Common myeloid progenitor, CD34-positive (primary cell): Measurements from ENCODE around the gene IPPK.

Source experiments
- CTCF ChIA-PET: fragments of 350-600 bp; sonication (Branson Sonifier 250); formaldehyde crosslinking; loops from one replicate; lab custom pipeline; 2021; ENCODE audit warnings: antibody characterized with exemption; lab: Charles Lee
- POLR2A ChIA-PET: fragments of 350-600 bp; sonication (Branson Sonifier 250); formaldehyde crosslinking; loops from one replicate; lab custom pipeline; 2021; ENCODE audit warnings: antibody characterized with exemption; lab: Charles Lee
- DNase-seq, 3 donors: peaks; one replicate each; pipeline versions ENCODE4 v3.0.0 to v3.0.0-alpha.2; 2013
- H3K27ac ChIP-seq, 2 experiments: 1 replicate in 1 of 2; 2 replicates in 1 of 2; pipeline ENCODE4 v1.7.0; 2013; ENCODE audit warnings: inconsistent platforms in 2 of 2, low read length in 2 of 2, mild to moderate bottlenecking in 2 of 2, low read depth in 1 of 2, moderate library complexity in 1 of 2; ENCODE audit not compliant: severe bottlenecking in 2 of 2, insufficient read depth in 1 of 2, poor library complexity in 1 of 2
- H3K27me3 ChIP-seq, 5 experiments: replicated peaks in 2 of 5; 1 replicate in 3 of 5; 2 replicates in 2 of 5; pipeline versions ENCODE4 v1.6.1 to v1.7.0; 2013; ENCODE audit warnings: low read length in 4 of 5, mild to moderate bottlenecking in 2 of 5, moderate library complexity in 2 of 5, inconsistent platforms in 1 of 5; ENCODE audit not compliant: insufficient read depth in 5 of 5, control insufficient read depth in 4 of 5
- H3K36me3 ChIP-seq, 4 experiments: 1 replicate in 2 of 4; 2 replicates in 2 of 4; pipeline versions ENCODE4 v1.6.1 to v1.7.0; 2013; ENCODE audit warnings: low read length in 3 of 4, control low read depth in 1 of 4, mild to moderate bottlenecking in 1 of 4; ENCODE audit not compliant: control insufficient read depth in 4 of 4, insufficient read depth in 4 of 4
- H3K4me1 ChIP-seq, 4 experiments: 1 replicate in 3 of 4; 2 replicates in 1 of 4; pipeline versions ENCODE4 v1.6.1 to v1.7.1; 2013; ENCODE audit warnings: low read length in 3 of 4, mild to moderate bottlenecking in 3 of 4, control low read depth in 1 of 4, inconsistent platforms in 1 of 4, moderate library complexity in 1 of 4; ENCODE audit not compliant: control insufficient read depth in 4 of 4, insufficient read depth in 4 of 4; ENCODE audit errors: control extremely low read depth in 1 of 4
- H3K4me3 ChIP-seq, 7 experiments: 1 replicate in 4 of 7; 2 replicates in 3 of 7; pipeline versions ENCODE4 v1.5.1 to v1.7.0; 2013; ENCODE audit warnings: mild to moderate bottlenecking in 7 of 7, low read length in 6 of 7, moderate library complexity in 6 of 7, inconsistent platforms in 2 of 7, low read depth in 2 of 7, control low read depth in 1 of 7; ENCODE audit not compliant: insufficient read depth in 4 of 7, control insufficient read depth in 1 of 7; ENCODE audit errors: extremely low read depth in 1 of 7
- H3K9me3 ChIP-seq, 5 experiments: 1 replicate in 4 of 5; 2 replicates in 1 of 5; pipeline versions ENCODE4 v1.6.1 to v1.7.1; 2013; ENCODE audit warnings: low read length in 4 of 5, mild to moderate bottlenecking in 2 of 5, inconsistent platforms in 1 of 5, low read depth in 1 of 5, moderate library complexity in 1 of 5; ENCODE audit not compliant: control insufficient read depth in 4 of 5, insufficient read depth in 2 of 5; ENCODE audit errors: control extremely low read depth in 1 of 5
- WGBS: methylation state at CpG from one replicate; pipeline ENCODE4 v1.1.5; 2013; ENCODE audit not compliant: insufficient coverage; 5-methylcytosine and 5-hydroxymethylcytosine counted together

IPPK gene

DNA sequence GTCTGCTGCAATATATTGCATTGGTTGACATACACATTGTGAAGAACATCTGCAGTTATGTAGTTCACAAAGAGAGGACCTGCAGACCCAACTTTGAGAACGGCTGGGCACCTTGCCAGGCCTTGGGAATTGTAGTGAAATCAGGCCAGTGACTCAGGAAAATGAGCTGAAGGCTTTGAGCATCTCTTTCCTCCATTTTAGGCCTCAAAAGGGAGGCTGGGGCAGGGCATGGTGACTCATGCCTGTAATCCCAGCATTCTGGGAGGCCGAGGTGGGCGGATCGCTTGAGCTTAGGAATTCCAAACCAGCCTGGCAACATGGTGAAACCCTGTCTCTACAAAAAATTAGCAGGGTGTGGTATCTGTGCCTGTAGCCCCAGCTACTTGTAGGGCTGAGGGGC lies 1.4 kb upstream of the IPPK start:
- ChIA-PET CTCF (interaction anchor here (0.6 to 1.7 kb wide), 4 partner anchors 37 to 331 kb away, joined by 3 to 6 read pairs (median 5); no protein-coding TSS in a partner anchor), POLR2A (interaction anchor here (1.3 to 1.9 kb wide), 2 partner anchors 15 to 44 kb away, joined by 3 to 8 read pairs; no protein-coding TSS in a partner anchor)
- Histone ChIP-seq H3K9me3 (no peaks in the 10 kb centered on the region), H3K36me3 (peaks cover 0 to 10% (median 5%) of the 10 kb centered on the region in 4 experiments), H3K4me1 (peaks cover 0 to 18% (median 16%) of the 10 kb centered on the region in 4 experiments), H3K27ac (no peak overlapping the region), H3K27me3 (no peaks in the 10 kb centered on the region), H3K4me3 (peak overlapping the region in 4 of 7 experiments; percentile 78 to 99 (median 94))
- WGBS = 100% methylated on average over 4 of the region's 4 CpGs
- DNase-seq = peak in 2 of 3 donors; percentile 25 to 27

DNA sequence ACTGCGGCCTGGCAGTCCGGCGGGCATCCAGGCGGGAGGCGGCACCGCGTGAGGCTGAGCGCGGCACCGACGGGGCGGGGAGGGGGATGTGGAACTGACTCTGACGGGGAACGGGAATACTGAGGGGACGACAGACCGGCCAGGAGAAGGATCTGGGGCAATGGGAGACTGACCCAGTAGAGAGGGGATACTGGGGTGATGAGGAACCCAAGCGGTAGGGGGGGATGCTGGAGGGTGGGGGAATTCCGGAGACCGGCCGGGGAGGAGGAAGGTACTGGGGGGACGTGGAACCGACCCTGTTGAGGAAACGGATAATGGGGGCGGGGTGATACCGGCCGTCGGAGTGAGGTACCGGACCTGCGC lies 423 bp downstream of the IPPK start:
- Histone ChIP-seq H3K4me1 (peaks cover 0 to 18% (median 16%) of the 10 kb centered on the region in 4 experiments), H3K9me3 (no peaks in the 10 kb centered on the region), H3K36me3 (peaks cover 0 to 15% (median 7%) of the 10 kb centered on the region in 4 experiments), H3K4me3 (peak overlapping the region; percentile 78 to 99 (median 95)), H3K27me3 (no peaks in the 10 kb centered on the region), H3K27ac (peak overlapping the region; percentile 40 to 94)
- CTCF ChIA-PET = interaction anchor here (1.4 to 1.7 kb wide), 3 partner anchors 36 to 121 kb away, joined by 4 to 6 read pairs (median 6); no protein-coding TSS in a partner anchor
- WGBS = 1% methylated on average over 27 of the region's 29 CpGs
- DNase-seq = peak in 1 of 3 donors; percentile 61
- POLR2A ChIA-PET = interaction anchor here (0.8 to 1.9 kb wide), 5 partner anchors 10 to 344 kb away, joined by 3 to 8 read pairs (median 6); partner anchors contain the start of genes CENPP and NOL8

DNA sequence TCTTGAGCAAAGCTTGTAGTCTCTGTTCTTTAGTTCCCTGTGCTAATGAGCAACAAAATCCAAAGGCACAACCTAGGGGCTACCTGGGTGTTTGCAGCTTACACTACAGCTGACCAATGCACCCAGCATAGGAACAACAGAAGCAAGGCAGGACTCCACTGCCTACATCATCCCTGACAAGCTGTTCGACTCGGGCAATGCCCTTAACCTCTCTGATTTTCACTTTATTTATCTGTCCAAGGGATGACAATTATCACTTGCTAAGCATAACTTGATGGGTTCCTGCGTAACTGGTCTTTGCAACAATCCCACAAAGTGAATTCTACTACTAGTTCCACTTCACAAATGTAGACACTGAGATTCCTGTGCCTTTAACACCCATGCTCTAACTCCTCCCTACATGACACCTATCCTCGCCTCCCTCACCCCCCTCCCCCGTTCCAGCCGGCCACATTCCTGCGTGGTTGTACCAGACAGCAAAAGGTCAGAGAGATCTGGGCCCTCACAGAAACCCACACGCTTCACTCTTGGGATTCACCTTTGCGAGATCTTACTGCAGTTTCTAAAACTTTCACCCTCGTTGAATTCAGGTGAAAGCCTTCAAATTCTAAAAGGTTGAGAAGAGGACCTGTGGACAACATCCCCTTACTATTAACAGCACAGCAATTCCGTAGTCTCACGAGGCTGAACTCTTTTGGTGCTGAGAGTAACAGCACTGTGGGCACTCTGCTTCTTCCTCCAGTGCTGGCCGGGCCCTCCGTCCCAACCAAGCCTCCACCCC lies 995 bp downstream of the IPPK start:
- WGBS = 36% methylated on average over 9 of the region's 14 CpGs

DNA sequence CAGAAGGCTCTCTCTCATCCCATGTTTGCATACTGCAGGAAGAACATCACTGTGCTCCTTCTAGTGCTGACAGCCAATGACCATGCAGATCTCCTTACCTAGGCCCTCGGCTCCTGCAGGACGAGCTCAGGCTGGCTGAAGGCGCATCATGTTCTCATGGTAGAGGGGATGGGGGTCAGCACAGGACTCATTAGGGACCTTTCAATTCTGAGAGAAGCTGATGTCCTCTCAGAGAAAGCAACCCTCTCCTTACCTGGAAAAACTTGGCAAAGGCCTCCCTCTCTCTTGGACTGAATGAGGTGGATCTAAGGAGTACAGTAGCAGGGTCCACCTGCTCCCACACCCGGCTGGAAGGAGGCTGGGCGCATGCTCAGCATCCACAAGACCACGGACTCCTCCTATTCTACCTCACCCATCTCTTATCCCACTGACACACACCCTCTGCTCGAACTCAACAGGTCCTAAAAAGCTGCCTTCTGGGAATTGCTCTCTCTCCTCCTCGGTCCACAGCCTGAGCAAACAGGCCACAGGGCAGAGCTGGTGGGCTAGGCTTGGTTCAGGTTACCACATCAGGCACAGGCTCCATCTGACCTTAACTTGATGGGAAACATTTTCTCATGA lies 2.9 kb downstream of the IPPK start:
- ChIA-PET POLR2A (interaction anchor here (1.0 kb wide), 1 partner anchor 9 kb away, joined by 4 read pairs; no protein-coding TSS in a partner anchor), CTCF (interaction anchor here (1.2 to 1.4 kb wide), 2 partner anchors 43 to 123 kb away, joined by 3 read pairs; no protein-coding TSS in a partner anchor)
- H3K4me1 ChIP-seq = peaks cover 0 to 18% (median 16%) of the 10 kb centered on the region in 4 experiments

More for the DNA sequence above, 995 bp downstream of the IPPK start:
- no peaks in the 10 kb centered on the region for H3K27me3 ChIP-seq
- no peak for DNase-seq
- POLR2A ChIA-PET = interaction anchor here (0.6 kb wide), 1 partner anchor 407 kb away, joined by 3 read pairs; no protein-coding TSS in a partner anchor
- peaks cover 0 to 15% (median 7%) of the 10 kb centered on the region in 4 experiments for H3K36me3 ChIP-seq
- H3K27ac ChIP-seq = peak overlapping the region in 1 of 2 experiments; percentile 94
- peak overlapping the region; percentile 78 to 99 (median 95) for H3K4me3 ChIP-seq
- H3K9me3 ChIP-seq = no peaks in the 10 kb centered on the region
- CTCF ChIA-PET = interaction anchor here (0.6 kb wide), 1 partner anchor 1597 kb away, joined by 3 read pairs; no protein-coding TSS in a partner anchor
- H3K4me1 ChIP-seq = peaks cover 0 to 18% (median 16%) of the 10 kb centered on the region in 4 experiments

DNA sequence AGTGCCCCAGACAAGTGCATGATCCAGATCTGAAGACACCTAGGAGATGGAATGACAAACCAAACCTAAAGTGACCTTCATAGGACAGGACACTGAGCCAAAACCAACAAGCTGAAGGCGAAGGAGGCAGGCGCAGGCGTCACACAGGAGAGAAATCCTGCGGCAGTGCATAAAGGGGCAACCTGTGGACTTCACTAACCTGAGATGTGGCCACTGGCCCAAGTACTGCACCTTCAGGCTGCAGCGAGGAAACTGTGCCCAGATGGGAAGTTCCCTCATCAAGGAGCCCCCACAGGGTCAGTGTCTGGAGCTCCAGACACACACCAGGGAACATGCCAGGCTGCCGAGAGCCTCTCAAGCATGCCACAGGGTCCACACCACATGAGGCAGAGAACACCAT lies 3.7 kb downstream of the IPPK start:
- Histone ChIP-seq H3K9me3 (no peaks in the 10 kb centered on the region), H3K36me3 (peaks cover 0 to 22% (median 7%) of the 10 kb centered on the region in 4 experiments), H3K27me3 (no peaks in the 10 kb centered on the region), H3K4me1 (peaks cover 0 to 17% (median 14%) of the 10 kb centered on the region in 4 experiments), H3K4me3 (no peak overlapping the region), H3K27ac (no peak overlapping the region)
- 97% methylated on average over 6 of the region's 6 CpGs for WGBS
- POLR2A ChIA-PET = no interaction called here
- DNase-seq = no peak
- CTCF ChIA-PET = interaction anchor here (1.4 kb wide), 1 partner anchor 124 kb away, joined by 3 read pairs; no protein-coding TSS in a partner anchor

More for the DNA sequence above, 2.9 kb downstream of the IPPK start:
- DNase-seq = no peak
- Histone ChIP-seq H3K4me3 (no peak overlapping the region), H3K9me3 (no peaks in the 10 kb centered on the region), H3K27me3 (no peaks in the 10 kb centered on the region), H3K27ac (no peak overlapping the region), H3K36me3 (peaks cover 0 to 22% (median 7%) of the 10 kb centered on the region in 4 experiments)
- 97% methylated on average over 8 of the region's 8 CpGs for WGBS

DNA sequence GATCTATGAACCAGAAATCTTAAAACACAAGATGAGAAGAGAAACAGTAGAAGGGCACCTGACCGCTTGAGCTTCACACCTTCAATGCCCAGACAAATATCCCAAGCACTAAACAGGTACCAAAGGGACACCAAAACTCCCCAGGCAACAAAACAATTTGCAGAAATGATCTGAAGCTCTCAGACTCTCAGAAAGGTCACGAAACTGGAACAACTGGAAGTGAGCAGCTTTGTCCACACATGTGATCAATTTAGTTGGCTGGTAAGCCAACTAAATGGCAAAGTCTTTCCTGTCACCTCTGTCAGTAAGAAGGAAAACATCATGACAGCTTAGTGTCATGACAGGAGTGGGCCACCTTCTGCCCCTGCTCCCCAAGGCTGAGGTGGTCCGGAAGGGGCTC lies 4.1 kb downstream of the IPPK start:
- 100% methylated on average over 2 of the region's 3 CpGs for WGBS
- POLR2A ChIA-PET = no interaction called here
- DNase-seq = no peak
- H3K9me3 ChIP-seq = no peaks in the 10 kb centered on the region
- peaks cover 0 to 22% (median 7%) of the 10 kb centered on the region in 4 experiments for H3K36me3 ChIP-seq
- no peak overlapping the region for H3K4me3 ChIP-seq
- H3K27me3 ChIP-seq = no peaks in the 10 kb centered on the region
- peaks cover 0 to 13% (median 10%) of the 10 kb centered on the region in 4 experiments for H3K4me1 ChIP-seq
- CTCF ChIA-PET = interaction anchor here (1.4 kb wide), 1 partner anchor 125 kb away, joined by 3 read pairs; no protein-coding TSS in a partner anchor
- no peak overlapping the region for H3K27ac ChIP-seq
